Measurements from ENCODE around the gene SERPINB6.

DNA sequence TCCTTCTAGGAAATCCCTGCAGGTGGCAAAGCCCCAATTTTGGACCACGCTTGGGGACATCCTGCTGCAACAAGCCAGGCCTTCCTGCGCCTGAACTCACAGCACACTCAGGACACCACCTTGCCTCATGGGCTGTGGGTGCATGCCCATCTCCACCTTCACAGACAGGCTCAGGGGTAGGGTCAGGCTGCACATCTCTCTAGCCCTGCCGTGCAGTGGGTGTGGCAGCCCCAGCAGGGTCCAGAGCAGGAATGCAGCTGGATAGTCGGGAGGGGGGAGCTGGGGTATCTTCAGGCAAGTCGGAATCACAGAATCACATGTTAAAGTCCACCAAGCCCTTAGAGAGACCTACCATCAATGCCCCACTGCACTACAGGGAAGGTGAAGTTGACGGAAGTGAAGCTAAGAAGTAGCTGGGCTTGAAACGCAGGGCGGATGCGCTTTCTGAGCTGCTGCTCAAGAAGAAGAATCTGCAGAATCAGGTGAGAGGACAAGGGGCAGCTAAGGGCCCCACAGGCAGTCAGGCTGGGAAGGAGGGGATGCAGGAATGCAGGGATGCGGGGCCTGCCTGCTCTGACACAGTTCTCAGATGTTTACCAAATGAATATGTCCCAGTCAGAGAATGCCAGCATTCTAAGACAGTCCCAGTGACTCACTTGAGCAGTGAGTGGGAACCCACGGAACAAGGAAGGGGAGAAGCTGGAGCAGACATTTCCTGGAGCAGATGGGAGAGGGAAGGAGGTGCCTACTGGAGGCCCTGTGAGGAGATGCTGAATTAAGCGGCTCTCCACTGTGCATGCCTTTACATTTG lies 11.3 kb downstream of the SERPINB6 start:
- TF ChIP-seq, protein P1, sequence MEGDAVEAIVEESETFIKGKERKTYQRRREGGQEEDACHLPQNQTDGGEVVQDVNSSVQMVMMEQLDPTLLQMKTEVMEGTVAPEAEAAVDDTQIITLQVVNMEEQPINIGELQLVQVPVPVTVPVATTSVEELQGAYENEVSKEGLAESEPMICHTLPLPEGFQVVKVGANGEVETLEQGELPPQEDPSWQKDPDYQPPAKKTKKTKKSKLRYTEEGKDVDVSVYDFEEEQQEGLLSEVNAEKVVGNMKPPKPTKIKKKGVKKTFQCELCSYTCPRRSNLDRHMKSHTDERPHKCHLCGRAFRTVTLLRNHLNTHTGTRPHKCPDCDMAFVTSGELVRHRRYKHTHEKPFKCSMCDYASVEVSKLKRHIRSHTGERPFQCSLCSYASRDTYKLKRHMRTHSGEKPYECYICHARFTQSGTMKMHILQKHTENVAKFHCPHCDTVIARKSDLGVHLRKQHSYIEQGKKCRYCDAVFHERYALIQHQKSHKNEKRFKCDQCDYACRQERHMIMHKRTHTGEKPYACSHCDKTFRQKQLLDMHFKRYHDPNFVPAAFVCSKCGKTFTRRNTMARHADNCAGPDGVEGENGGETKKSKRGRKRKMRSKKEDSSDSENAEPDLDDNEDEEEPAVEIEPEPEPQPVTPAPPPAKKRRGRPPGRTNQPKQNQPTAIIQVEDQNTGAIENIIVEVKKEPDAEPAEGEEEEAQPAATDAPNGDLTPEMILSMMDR (conservative IDR thresholded peaks at IDR 0.05) = no peak
- no peak for TF ChIP-seq EZH2 (IDR thresholded peaks at IDR 0.05; ENCODE audit: low read depth)
